HG03108 (cell line): ENCODE results near the gene FAM81B.

Experiments used
- ATAC-seq: cut with Tn5 transposase; IDR thresholded peaks from one replicate; pipeline ENCODE4 v1.9.1; 2021; ENCODE audit warnings: moderate library complexity; ENCODE audit not compliant: unreplicated experiment

The FAM81B gene

DNA sequence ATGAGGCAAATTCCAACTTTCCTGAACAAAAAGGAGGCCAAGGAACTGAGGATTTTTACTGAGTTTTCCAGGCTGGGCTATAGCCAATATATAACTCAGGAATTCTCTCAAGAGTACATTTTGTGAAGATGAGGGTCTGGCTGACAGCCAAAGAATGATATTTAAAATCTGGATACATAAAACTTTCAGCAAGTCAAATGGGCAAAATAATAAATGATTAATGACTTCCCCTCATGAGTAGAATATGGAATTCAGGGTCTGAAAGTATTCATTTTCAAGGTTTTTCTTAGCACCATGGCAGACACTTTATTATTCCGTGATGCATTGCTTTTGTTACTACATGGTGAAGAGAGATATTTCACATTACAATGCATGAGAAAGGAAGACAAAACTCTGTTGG, 7.8 kb downstream of the FAM81B start:
- ATAC-seq, result no peak

DNA sequence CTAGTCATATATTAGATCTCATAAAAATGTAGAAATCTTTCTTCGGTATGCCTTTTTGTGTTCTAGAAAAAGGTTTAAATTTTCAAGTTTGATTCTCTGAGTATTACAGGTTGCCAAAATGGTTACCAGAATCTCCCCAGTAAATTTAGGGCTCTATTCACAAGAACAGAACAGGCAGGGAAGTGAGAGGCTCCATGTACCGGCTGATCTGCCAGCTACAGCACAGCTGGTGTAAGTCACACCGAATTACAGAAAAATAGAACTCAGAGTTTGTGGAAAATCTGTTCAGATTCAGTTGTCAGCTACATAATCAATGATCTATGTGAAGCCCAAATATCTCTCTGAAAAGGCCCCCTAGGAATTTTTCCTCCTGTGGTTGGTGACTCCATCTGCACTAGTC, 10.5 kb downstream of the FAM81B start:
- ATAC-seq, result no peak

DNA sequence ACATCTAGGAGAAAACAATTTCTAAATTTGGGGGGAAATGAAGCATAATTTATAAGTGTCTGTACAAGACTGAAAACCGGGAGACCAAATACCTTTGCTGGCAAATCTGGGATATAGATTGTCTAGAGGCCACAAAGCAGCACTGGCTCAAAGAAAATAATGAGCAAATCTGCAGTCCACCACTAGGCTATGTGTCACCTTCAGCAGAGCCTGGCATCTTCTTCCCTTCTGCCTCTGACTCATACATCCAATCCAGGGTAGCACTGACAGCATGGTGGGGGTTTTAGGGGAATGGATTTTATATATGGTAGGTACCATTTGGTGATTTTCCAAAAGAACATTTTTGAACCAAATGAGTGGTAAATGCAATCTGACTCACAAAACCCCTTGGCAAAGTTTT, 12.8 kb downstream of the FAM81B start:
- no peak for ATAC-seq

DNA sequence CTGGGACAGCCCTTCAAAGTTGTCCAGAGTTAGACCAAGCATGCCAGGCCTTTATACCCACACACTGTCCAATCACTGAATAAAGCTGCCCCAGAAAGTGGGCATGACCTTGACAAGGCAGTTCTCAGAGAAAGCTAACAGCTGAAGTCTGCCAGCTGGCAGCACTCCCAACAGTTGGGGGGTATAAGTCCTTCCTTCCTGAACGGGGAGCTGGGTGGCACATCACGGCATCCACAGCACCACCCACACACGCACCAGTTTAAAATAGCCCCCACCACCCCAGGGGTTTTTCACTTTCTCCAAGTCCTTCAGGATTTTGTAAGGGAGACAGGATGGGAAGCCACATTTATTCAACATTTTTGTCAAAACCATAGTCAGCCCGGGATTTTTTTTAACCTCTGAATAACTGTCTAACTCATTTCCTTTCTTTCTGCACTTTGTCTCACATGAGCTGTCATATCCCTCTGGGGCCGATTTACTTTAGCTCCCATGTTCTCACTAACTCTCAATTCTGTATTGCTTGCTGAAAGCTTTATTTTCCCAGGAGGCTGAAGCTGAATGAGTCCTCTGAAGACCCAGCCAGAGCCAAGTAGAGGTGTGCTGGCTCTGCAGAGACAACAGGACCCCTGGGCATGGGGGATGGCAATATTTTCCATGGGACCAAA, 15.4 kb downstream of the FAM81B start:
- ATAC-seq, result no peak

DNA sequence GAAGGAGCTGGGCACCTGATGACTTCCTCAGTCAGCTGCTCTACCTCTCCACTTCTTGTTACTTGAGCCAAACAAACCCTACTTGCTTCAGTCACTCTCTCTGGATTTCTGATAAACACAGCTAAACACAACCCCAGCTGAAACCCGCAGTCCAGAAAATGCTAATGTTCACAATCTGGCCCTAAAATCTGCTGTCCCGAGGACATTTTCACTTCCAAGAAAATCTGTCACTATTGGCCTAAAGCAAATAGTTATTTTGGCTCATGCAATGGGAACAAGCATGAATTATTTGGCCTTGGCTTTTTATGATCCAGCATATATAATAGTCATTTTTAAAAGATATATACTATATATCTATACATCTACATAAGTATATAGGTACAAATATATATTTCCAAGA, 19.1 kb downstream of the FAM81B start:
- ATAC-seq, result no peak

DNA sequence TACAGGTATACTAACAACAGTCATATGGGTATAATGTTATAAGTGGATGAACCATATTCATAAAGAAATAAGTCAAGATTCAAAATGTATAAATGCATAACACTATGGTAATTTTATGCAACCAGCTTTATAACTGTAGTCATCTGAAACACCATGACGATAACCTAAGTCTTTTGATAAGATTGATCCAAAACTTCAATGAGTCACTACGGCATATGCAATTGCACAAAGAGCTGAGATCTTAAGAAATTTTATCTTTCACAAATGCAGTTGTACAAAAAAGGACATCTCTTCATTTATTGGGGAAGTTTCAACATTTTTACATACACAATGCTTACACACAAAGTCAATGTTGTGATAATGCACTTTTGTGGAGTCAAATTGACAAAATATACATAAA, 20.3 kb downstream of the FAM81B start:
- no peak for ATAC-seq

DNA sequence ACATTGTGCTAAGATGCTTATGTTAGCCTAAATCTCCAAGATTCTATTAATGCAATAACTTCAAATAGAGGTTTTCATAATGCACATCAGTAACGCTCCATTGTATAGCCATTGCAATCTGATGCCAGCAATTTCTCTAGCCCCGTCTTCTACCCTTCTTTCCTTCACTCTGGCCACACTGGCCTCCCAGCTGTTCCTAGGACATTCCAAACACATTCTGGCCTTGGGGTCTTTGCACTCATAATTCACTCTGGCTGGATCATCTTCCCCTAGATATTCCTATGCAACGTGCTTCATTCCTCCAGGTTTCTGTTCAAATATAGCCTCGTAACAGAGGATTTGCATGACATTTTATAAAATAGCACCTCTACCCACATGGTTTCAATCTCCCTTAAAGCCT, 23.3 kb downstream of the FAM81B start:
- ATAC-seq, result no peak

DNA sequence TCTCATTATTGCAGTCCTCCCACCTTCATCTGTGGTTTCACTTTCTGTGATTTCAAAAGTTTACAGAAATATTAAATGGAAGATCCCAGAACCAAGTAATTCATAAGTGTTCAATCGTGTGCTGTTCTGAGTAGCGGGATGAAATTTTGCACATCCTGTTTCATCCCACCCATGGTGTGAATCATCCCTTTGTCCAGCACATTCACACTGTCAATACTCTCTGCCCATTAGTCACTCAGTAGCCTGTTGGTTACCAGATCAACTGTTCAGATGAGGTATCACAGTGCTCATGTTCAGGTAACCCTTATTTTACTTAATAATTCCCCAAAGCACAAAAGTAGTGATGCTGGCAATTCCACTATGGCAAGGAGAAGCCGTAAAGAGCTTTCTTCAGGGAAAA, 26.8 kb downstream of the FAM81B start:
- no peak for ATAC-seq

DNA sequence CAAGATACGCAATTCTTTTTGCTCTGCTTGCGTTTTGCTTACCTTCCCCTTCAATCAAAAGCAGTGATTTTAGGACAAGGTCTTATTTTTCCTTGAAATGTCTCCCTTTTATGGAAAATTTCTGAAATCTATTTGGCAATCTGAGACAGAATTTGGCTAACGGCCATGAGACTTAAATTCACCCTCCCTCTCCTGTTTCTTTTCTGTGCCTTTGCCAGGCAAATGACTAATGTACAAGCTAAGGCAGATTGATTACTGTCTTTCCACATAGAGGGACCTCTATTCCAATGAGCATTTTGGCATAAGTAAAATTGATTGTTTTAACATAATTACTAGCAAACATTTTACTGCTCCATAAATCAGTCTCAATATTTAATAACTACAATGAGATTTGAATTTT, 31.7 kb downstream of the FAM81B start:
- ATAC-seq, result no peak

DNA sequence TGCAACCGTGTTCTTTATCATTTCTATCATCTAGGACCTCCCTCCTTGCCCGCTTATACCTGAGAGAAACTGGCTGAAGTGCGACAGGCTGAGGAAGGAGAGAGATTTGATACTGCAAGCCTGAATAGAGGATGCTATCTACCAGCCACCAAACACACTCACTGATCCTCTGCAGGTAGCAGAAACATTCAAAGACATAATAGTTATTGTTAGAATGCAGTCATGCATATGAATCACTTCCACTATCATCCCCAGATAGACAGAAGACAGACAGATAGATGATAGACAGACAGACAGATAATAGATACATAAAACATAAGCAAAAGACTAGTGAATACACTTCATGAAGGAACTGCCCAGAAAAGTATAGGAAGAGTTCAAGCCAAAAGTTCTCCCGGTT, 32.9 kb downstream of the FAM81B start:
- no peak for ATAC-seq

DNA sequence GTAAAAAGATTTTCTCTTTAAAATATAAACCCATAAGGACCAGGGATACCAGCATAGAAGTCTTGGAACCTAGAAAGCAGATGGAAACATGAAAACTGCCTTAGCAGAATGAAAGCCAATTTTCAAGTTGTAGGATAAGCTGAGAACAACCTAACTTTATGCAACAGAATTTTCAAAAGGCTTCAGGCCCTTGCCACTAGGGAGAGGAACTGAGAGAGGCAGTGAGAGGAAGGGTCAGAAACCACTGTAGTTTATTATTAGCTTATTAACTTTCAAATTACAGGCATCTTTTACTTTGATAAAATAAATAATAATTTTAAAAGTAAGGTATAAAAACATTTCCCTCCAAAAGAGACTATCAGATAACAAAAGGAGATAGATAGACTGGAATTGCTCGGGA, 33.4 kb downstream of the FAM81B start:
- ATAC-seq, result no peak

DNA sequence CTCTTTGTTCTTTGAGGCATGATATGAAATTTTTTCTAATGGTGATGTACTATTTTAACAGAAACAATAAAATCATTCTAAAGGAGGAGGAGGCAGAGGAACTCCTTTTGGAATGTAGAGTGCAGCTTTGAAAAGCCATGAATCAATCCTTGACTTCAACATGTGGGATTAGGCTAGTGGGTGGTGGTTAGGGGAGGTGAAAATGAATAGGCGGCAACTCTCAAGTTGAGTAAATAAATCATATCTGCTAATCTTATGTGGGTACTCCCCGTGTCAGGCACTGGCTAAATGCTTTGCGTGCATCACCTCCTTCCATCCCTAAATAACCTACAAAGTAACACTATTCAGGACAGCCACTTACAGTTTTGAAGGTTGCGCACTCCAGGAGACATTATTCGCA, 35.1 kb downstream of the FAM81B start:
- no peak for ATAC-seq

DNA sequence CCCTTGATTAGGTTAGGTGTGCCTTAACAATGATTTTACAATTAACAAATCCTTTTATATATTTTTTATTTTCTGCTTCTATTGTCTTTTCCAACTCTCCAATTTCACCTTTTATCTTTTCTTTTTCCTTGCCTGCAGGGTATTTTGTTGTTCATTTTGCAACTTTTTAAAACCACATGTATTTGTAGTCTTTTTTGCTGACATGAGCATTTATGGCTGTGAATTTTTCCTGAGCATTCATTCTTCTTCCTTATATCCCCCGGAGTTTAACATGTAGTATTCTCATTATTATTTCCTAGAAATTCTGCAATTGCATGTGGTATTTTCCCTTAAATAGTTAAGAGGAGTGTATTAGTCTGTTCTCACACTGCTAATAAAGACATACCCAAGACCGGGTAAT, 41.6 kb downstream of the FAM81B start:
- ATAC-seq, result no peak

DNA sequence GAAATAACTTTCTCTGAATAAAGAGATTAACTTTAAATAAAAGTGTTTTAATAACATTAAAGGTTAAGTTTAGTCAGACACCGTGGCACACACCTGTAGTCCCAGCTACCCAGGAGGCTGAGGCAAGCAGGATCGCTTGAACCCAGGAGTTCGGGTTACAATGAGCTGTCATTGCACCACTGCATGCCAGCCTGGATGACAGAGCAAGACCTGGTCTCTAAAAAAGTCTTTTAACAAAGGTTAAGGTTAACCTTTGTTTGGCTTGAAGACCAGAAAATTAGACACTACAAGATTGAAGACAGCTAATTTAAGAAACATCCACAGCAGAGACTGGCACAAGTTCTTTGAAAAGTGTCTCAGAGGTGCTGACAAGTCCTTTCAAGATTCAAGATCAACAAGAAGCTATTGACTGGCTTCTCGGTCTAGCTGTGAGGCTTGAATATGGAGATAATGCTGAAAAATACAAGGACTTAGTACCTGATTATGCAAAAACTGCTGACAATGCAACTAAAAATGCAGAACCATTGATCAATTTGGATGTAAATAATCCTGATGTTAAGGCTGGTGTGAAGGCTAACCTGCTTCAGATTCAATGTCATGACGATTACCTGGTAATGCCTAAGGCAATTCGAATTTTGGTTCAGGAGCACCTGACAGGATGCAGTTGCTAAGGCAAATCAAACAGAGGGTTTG, 48.8 kb downstream of the FAM81B start:
- no peak for ATAC-seq

DNA sequence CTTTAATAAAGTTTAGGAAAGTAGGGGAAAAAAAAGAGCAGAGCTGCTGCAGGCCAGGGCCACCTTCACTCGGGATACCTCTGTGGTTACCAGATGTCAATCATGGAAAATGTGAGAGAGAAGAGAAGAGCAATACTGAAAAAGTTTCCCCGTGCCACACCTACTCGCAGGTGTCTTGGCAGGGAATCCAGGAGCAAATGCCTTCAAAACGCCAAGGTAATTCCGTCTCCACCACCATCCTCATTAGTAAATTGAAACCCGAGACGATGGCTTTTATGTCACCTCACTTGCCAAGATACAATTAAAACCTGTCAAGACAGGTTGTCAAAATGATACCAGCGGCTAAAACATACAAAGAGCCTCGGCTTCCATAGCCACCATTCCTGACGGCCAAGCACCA, 49.7 kb downstream of the FAM81B start:
- no peak for ATAC-seq

DNA sequence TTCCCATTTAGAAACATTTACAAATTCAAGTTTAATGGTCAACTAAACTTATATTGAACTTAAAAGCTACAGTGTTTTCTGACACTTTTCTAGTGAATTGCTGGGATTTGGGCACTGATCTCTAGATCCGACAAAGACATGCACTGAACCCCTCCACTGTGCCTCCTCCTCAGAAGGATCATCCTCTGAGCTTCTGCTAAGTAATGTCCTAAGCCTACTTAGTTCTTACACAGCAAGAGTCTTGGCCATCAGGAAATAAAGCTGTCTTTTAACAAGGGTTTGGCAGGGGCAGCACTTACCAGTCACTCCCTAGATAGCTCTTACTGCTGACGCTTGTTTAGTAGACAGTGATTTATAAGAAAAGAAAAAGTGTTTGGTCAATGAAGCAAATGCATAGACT, 50.5 kb downstream of the FAM81B start:
- ATAC-seq, result no peak

DNA sequence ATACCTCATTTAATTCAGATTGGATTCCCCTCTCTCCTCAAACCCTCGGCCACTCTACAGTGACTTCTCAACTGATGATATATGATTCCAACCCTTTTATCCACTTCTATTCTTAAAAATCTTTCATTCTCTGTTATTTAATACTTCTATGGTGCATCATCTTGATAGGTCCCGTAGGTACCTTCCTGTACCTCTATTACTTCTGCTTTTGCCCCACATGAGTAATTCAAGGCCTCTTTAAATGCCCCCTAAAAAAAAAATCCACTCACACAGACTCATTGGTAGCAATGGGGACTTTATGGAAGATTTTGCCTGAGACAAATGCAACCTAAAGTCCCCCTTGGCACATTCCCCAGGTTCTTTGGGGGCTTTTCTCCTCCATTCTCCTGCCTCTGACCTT, 54.3 kb downstream of the FAM81B start:
- no peak for ATAC-seq

DNA sequence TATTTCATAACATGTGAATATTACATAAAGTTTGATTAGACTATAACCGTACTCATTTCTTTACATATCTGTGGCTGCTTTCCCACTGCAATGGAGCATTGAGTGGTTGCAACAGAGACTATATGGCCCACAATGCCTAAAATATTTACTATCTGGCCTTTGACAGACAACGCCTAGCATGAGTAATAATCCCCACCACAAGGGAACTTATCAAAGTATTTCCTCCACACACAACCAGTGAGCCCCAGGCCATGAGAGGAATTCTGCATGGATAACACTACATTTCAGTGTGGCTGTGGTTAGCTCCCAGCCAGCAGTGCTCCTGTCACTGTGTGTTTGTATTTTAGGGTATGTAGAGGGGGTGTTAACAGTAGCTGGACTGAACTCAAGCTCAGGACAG, 54.8 kb downstream of the FAM81B start:
- no peak for ATAC-seq

DNA sequence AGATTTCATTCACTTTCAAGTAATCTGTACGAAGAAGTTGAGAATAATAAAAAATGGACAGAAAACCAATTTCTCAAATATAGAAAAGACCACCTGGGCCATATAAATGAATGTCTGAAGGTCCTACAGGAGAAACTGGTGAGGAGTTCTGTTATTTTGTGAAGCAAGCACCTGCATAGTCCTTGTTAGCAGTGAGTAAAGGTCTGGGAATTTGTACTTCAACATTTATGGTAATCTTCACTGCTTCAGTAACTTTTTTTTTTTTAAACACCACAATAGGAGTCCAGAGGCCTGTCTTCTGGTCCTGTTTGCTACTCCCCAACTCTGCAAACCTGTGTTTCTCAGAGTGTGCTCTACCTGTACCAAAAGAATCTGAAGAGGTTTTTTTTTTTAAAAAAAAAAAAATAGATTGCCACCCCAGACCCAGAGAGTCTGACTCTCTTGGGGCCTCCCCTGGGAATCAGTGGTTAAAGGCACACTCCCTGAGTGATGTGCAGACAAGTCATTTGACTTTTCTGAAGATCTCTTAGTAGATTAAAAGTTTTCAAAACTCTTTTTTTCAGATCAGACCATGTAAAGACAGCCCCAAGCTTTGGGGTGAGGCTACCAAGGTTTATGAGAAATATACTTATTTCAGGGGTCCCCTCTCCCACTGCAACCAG, 55.5 kb downstream of the FAM81B start:
- no peak for ATAC-seq

DNA sequence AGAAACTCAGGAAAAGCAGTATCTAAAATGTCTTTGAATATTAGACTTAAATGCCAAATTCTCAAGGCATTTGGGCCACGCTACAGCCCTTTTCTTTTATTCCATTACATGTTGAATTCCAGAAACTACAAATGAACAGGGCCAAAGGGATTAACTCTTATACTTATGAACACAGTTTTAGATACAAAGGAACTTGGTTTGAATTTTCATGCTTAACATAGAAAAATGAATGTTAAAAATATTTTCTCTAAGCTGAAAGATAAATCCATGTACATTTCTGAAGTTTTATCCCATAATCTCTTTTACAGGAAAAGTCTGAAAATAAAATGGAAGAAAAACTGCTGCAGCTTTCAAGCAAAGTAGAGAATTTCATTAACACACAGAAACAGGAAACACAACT, 56.8 kb downstream of the FAM81B start:
- ATAC-seq, result no peak

DNA sequence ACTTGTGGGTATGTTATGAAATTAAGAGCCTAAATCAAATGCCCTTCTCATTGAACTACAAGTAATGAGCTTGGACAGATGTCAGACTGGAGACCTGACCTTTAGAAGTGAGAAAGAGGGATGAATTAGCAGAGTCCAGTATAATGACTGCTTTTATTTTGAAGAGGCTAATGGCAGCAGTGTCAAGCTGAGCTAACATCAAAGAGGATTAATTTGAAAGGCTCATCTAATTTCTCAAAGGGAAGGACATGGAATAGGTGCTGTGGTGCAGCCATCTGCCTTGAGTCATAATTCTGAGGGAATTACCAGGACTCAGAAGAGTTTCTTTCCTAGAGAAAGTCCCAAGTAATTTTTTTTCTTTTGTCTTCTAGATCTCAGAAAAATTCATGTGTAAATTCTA, 57.6 kb downstream of the FAM81B start:
- ATAC-seq, result no peak

DNA sequence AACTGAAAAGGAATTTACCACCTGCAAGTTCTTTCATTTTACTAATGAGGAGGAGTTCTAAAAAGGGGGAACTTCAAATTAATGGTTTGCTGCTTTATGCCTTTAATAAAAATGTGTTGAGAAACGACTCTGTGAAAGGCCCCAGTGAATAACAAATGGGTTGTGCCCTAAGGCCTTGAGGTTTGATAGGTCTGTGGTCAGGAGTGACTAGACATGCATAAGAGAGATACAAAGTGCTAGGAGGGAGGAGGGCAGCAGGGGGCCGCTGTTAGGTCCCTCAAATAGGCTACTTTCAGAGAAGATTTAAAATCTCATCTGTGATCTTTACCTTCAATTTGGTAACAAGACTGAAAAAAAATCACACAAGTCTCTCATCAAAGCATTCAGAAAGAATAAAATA, 58.3 kb downstream of the FAM81B start:
- no peak for ATAC-seq

DNA sequence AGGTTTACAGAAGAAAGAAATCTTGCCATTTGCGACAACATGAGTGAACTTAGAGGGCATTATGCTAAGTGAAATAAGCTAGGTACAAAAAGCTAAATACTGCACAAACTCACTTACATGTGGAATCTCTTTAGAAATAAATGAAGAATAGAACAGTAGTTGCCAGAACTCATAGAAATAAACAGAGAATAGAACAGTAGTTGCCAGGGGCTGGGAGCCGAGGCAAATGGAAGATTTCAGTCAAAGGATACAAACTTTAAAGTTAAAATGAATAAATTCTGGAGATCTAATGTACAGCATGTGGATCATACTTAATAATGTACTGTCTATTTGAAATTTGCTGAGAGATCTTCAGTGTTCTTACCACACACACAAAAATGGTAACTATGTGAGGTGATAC, 63.4 kb downstream of the FAM81B start:
- ATAC-seq, result no peak
